ENCODE data around the gene ANKRD36C.
A peak's percentile ranks its signal among the peaks of the same experiment; 100 is the strongest.
"Not testable (repeated sequence)": the region's sequence is repeated elsewhere in the genome, so short reads cannot be mapped to it uniquely, and the experiment has no call there.

ANKRD36C gene

DNA sequence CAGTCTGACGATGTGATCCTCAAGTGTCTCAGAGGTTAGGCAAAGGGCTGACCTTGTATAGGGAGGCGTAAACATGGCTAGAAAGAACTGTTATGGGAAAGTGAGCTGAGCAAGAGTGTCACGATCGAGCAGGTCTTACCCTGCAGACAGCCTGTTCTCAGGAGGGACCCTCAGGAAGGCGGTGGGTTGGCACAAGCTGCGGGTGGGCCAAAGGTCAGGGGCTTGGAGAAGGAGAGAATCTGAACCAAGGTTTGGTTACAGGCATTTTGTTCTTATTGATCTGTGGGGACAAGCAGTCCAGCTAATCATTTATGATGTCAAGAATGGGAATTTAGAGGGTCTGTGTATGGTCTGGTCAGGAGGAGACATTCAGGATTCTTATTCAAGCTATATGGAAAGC, 16.4 kb upstream of the ANKRD36C start:
- DNase-seq (ENCODE audit: low read depth in 2 of 2), result not testable (repeated sequence)

- not testable (repeated sequence) for DNase-seq (ENCODE audit: low read depth in 2 of 2)
Observed at GRCh38 chr2:96006248-96006647, 14.6 kb upstream of the ANKRD36C start.

DNA sequence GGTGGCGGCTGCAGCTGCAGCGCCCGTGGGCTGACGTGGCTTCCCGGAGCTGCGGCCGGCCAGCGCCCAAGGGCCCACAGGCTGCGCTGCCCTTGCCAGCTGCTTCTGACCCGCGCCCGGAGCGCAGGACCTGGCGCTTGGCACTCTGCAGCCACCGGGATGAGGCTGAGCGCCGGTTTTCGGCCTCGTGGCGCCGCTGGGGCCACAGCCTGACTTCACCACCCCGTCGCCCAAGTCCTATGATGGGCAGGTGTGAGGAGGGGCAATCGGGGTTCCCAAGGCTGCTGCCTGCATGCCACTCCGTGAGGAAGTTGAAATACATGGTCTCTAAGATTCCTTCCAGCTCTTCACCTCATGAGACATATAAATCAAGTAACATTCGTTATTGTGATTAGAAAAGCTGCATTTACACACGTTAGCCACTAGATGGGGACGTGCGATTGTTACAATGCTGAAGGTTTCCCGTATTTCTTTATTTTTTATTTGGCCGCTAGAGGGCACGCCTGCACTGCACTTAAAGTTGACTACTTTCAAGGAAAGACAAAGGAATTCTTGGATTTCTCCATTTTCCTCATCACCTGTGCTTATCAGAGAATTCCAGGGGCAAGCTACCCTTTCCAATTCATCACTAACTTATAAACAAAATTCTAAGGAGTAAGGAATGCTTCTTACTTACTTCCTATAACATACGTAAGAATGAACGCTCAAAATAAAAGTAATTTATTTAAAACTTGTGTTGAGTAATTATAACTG, 1.1 kb upstream of the ANKRD36C start:
- DNase-seq (ENCODE audit: low read depth in 2 of 2), result peak in 1 of 2 experiments; percentile 26

GRCh38 chr2:95992102-95992501, 478 bp upstream of the ANKRD36C start:
- not testable (repeated sequence) for DNase-seq (ENCODE audit: low read depth in 2 of 2)

GRCh38 chr2:95990884-95991283, 740 bp downstream of the ANKRD36C start:
- not testable (repeated sequence) for DNase-seq (ENCODE audit: low read depth in 2 of 2)

DNA sequence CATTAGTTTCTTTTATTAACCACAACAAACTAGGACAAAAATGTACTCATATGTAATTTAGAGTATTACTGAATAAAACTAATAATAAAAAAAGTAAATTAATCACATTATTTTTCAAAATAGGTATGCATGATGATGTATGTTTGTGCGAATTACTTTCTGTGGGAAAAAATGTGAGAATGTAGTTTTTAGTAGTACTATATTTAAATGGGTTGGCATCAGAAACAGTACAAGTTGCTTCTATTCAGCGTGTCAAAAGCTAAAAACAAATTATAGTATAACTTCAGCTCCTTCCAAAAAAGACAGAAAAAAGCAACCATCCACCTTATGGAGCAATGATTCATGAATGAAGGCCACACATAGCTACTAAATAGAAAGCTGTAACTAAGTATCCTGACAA, 40.0 kb downstream of the ANKRD36C start:
- not testable (repeated sequence) for DNase-seq (ENCODE audit: low read depth in 2 of 2)

- not testable (repeated sequence) for DNase-seq (ENCODE audit: low read depth in 2 of 2)
Observed at GRCh38 chr2:95948039-95948438, 43.6 kb downstream of the ANKRD36C start.

DNA sequence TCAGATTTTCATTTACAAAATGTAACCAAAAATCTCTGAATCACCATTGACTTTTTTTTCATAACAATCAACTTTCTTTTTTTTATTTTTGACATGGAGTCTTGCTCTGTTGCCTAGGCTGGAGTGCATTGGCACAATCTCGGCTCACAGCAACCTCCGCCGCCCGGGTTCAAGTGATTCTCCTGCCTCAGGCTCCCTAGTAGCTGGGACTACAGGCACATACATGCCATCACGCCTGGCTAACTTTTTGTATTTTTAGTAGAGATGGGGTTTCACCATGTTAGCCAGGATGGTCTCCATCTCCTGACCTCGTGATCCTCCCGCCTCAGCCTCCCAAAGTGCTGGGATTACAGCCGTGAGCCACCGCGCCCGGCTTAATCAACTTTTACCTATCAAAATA, 51.7 kb downstream of the ANKRD36C start:
- DNase-seq (ENCODE audit: low read depth in 2 of 2), result not testable (repeated sequence)

DNA sequence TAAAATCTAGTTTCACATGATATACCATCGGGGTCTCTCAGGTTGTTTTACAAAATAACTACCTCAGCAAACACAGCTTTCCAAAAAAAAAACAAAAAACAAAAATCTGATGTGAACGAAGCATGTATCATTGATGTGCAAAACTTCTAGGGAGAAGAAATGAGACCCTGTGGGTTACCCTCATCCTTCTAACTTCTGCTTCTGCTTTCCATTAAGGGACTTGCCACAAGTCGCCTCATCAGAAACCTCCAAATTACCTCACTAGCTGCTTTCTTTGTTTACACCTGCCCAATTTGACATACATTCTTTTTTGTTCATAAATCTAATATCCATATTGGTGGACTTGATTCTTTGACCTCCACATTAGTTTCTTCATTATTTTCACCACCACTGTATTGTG, 60.9 kb downstream of the ANKRD36C start:
- DNase-seq (ENCODE audit: low read depth in 2 of 2), result not testable (repeated sequence)

GRCh38 chr2:95917007-95917406, 74.6 kb downstream of the ANKRD36C start:
- not testable (repeated sequence) for DNase-seq (ENCODE audit: low read depth in 2 of 2)

DNA sequence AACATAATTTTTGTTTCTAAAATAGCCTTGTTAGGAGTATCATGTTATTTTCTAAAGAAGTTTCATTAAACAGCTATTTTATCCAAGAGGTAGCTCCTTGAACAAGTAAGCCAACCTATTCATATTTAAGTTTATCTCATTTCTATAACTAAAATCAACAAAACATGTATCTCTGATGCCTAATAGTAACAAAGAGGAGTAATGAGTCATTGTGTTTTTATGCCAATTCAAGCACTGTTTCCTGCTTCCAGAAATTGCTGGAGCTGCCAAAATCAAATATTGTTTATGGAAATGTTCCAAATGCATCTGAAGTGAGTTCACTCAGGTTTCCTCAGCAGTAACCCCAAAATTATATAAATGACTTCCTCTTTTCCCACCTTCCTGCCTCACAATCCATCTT, 76.5 kb downstream of the ANKRD36C start:
- DNase-seq (ENCODE audit: low read depth in 2 of 2), result not testable (repeated sequence)

- DNase-seq (ENCODE audit: low read depth in 2 of 2), result not testable (repeated sequence)
Observed at GRCh38 chr2:95911431-95911830, 80.2 kb downstream of the ANKRD36C start.

DNA sequence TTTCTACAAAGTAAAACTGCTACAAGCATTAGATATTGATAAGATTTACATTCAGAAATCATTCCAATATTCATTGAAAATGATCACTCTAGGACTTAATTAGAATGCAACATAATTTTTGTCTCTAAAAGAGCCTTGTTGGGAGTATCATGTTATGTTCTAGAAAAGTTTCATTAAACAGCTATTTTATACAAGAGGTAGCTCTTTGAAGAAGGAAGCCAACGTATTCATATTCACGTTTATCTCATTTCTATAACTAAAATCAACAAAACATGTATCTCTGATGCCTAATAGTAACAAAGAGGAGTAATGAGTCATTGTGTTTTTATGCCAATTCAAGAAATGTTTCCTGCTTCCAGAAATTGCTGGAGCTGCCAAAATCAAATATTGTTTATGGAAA, 97.2 kb downstream of the ANKRD36C start:
- DNase-seq (ENCODE audit: low read depth in 2 of 2), result not testable (repeated sequence)

DNA sequence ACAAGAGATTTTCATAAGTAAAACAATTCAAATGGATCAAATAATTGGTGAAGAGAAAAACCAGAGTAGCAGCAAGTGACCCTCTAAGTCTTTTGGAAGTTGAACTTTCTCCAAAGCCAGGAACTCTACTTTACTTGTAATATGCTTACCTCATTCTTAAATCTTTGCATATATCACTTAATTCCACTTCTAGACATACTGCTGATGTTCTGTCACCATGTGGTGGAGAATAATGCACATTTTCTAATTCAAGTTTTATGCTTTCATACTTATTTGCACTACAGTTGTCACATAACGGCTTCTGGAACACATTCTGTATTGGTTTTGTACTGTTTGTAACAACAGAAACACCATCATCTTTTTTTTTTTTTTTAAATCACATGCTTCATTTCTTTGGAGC, 123.7 kb downstream of the ANKRD36C start:
- DNase-seq (ENCODE audit: low read depth in 2 of 2), result not testable (repeated sequence)

DNA sequence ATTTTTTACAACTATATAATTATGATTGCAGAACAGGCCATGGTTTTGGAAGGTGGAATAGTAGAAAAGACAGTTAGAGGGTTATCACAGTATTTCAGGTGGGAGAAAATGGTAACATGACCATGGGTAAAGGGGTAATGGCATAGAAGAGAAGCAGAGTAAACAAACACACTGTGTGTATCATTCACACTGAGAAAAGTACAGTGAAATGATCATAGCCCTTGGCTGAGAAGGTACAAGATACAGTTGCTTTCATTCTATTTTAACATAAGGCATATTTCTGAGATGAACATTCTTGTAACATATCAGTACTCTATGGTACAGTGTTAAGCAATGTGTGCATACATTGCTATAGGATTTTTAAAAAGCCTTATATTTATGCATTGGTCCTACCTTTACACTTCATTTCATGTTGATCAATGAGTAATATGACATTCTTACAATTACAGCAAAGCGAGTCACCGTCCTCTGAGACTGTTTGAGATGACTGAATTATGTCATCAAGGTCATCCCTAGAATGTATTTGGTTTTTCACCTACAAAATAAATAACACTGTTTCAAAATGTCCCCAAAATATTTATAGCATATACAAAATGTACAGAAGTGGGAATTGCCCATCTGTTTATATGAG, 124.5 kb downstream of the ANKRD36C start:
- DNase-seq (ENCODE audit: low read depth in 2 of 2), result not testable (repeated sequence)

- DNase-seq (ENCODE audit: low read depth in 2 of 2), result not testable (repeated sequence)
Observed at GRCh38 chr2:95862121-95862520, 129.5 kb downstream of the ANKRD36C start.

DNA sequence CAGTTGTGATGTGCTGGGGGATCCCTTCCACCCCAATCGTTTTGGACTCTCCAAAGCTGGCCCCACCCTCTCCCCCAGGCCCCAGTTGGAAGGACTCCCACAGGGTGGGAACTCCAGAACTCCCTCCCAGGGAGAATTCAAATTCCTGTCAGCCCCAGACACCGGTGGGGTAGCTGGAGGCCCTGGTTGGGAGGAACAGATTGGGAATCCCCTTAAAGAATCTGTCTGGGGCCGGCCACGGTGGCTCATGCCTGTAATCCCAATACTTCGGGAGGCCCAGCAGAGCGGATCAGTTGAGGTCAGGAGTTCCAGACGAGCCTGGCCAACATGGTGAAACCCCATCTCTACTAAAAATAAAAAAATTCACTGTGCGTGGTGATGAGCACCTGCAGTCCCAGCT, 155.5 kb downstream of the ANKRD36C start:
- DNase-seq (ENCODE audit: low read depth in 2 of 2), result no peak

DNA sequence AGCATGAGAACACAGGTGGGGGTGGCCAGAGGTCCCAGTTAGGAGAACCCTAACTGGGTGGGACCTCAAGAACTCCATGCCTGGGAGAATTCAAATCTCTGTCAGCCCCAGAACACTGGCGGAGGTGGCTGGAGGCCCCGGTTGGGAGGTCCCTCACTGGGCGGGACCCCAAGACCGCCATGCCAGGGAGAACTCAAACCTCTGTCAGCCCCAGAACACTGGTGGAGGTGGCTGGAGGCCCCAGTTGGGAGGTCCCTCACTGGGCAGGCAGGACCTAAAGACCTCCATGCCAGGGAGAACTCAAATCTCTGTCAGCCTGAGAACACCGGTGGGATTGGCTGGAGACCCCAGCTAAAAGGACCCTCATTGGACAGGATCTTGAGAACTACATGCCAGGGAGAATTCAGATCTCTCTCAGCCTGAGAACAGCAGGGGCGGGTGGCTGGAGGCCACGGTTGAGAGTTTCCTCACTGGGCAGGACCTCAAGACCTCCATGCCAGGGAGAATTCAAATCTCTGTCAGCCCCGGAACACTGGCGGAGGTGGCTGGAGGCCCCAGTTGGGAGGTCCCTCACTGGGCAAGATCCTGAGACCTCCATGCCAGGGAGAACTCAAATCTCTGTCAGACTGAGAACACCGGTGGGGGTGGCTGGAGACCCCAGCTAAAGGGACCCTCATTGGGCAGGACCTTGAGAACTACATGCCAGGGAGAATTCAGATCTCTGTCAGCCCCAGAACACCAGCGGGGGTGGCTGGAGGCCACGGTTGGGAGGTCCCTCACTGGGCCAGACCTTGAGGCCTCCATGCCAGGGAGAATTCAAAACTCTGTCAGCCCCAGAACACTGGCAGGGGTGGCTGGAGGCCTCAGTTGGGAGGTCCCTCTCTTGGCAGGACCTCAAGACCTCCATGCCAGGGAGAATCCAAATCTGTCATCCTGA, 157.3 kb downstream of the ANKRD36C start:
- not testable (repeated sequence) for DNase-seq (ENCODE audit: low read depth in 2 of 2)

DNA sequence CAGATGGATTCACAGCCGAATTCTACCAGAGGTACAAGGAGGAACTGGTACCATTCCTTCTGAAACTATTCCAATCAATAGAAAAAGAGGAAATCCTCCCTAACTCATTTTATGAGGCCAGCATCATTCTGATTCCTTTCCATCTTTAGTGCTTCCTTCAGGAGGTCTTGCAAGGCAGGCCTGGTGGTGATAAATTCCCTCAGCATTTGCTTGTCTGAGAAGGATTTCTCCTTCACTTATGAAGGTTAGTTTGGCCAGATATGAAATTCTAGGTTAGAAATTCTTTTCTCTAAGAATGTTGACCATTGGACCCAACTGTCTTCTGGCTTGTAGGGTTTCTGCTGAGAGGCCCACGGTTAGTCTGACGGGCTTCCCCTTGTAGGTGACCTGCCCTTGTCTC, 167.4 kb downstream of the ANKRD36C start:
- not testable (repeated sequence) for DNase-seq (ENCODE audit: low read depth in 2 of 2)

GRCh38 chr2:95817521-95817920, 174.1 kb downstream of the ANKRD36C start:
- not testable (repeated sequence) for DNase-seq (ENCODE audit: low read depth in 2 of 2)

DNA sequence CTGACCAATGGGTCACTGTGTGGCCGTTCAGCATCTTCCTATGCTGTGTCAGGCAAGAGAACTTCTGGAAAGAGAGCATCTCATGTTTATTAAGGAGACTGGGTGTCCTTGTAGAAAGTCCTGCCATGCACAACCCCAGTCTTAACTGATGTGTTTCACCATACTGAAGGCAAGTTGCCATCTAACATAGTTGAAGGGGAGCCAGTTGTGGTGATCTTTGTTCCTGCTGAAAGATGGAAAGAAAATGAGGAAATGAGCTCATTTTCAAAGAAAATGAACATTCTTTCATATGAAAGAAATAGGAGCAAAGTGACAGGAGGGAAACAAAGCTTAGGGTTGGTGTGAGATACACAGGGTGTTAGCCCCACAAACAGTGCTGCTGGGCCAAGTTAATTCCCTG, 178.3 kb downstream of the ANKRD36C start:
- not testable (repeated sequence) for DNase-seq (ENCODE audit: low read depth in 2 of 2)

DNA sequence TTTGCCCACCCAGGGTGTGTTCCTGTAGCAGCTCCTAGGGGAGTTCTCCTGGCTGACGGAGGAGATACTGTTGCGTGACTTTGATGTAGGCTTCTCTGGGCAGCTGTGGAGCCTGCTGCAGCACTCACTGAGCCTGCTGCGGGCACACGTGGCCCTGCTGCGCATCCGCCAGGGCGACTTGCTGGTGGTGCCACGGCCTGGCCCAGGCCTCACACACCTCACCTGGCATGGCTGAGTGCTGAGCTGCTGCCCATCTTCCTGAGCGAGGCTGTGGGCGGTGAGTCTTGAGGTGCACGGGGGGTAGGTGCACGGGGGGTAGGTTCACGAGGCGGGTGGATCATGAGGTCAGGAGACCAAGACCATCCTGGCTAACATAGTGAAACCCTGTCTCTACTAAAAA, 191.7 kb downstream of the ANKRD36C start:
- DNase-seq (ENCODE audit: low read depth in 2 of 2), result no peak

Measured in stimulated activated CD4-positive, alpha-beta T cell treated with anti-CD3 and anti-CD28 coated beads, Interleukin-12 subunit alpha, Interleukin-12 subunit beta, amount 100 ng/mL, for 24 hours (primary cell).